Left lung (tissue), 10 donors: Measurements from ENCODE around the gene LRMDA. TPM values are rescaled to one million over a fixed set of nuclear protein-coding genes. Genes with fewer than 3 reads are reported as not detected.

Source experiments
- ATAC-seq: fragments of 200-7000 bp; cut with Tn5 transposase; one replicate; pipeline ENCODE4 v1.9.1; 2020; ENCODE audit warnings: moderate library complexity
- DNase-seq, 4 donors: peaks; one replicate each; pipeline ENCODE4 v3.0.0-alpha.2; 2013 to 2020
- H3K27ac ChIP-seq, 2 donors: fragments of 200-600 bp; sonication (generic) in 1 of 2; one replicate each; pipeline versions ENCODE4 v1.5.0 to v1.8.0; 2020 to 2021
- H3K27me3 ChIP-seq, 2 donors: fragments of 200-600 bp; sonication (generic) in 1 of 2; one replicate each; pipeline versions ENCODE4 v1.5.0 to v1.8.0; 2020 to 2021
- H3K36me3 ChIP-seq, 2 donors: fragments of 200-600 bp; sonication (generic) in 1 of 2; one replicate each; pipeline versions ENCODE4 v1.5.0 to v1.8.0; 2020 to 2021
- H3K4me1 ChIP-seq, 2 donors: fragments of 200-600 bp; one replicate each; pipeline ENCODE4 v1.8.0; 2021
- H3K4me3 ChIP-seq, 2 donors: fragments of 200-600 bp; sonication (generic) in 1 of 2; one replicate each; pipeline versions ENCODE4 v1.5.0 to v1.8.0; 2020 to 2021; ENCODE audit warnings: mild to moderate bottlenecking in 1 of 2
- H3K9me3 ChIP-seq, 2 donors: fragments of 200-600 bp; sonication (generic) in 1 of 2; one replicate each; pipeline versions ENCODE4 v1.5.0 to v1.8.0; 2020 to 2021
- intact Hi-C, 2 donors: fragments of 100-400 bp; cut with DNase I; formaldehyde crosslinking; loops; one replicate each; pipeline versions ENCODE4 v1.11.2 to v1.14.2; 2022
- polyA plus RNA-seq, 6 donors: library from polyadenylated mRNA; unstranded; fragments of 120-200 nt; gene quantifications; one replicate each; pipeline ENCODE4 v1.2.1, GENCODE V29; 2013; ENCODE audit not compliant: insufficient read length in 6 of 6
- total RNA-seq, 2 donors: library from RNA; stranded (reverse); fragmentation: NEBNext Ultra II Directional; extraction: Animal tissue kit (Norgen Biotek cat#: 25700); gene quantifications; one replicate each; pipeline ENCODE4 v1.2.1, GENCODE V29; 2021
- TF ChIP-seq, protein P1 (sequence below), 2 donors: fragments of 200-600 bp; sonication (generic) in 1 of 2; IDR thresholded peaks; one replicate each; pipeline versions ENCODE4 v1.5.0 to v1.8.0; 2021; ENCODE audit warnings: antibody characterized with exemption in 2 of 2
- donor health status: DM: no; HTN: yes; CAD: no.
- donor health status: DM: no; HTN: no; CAD: no.

LRMDA gene
- total and polyA plus RNA-seq, 8 donors = 13.9 to 23.6 (median 18.7) TPM

DNA sequence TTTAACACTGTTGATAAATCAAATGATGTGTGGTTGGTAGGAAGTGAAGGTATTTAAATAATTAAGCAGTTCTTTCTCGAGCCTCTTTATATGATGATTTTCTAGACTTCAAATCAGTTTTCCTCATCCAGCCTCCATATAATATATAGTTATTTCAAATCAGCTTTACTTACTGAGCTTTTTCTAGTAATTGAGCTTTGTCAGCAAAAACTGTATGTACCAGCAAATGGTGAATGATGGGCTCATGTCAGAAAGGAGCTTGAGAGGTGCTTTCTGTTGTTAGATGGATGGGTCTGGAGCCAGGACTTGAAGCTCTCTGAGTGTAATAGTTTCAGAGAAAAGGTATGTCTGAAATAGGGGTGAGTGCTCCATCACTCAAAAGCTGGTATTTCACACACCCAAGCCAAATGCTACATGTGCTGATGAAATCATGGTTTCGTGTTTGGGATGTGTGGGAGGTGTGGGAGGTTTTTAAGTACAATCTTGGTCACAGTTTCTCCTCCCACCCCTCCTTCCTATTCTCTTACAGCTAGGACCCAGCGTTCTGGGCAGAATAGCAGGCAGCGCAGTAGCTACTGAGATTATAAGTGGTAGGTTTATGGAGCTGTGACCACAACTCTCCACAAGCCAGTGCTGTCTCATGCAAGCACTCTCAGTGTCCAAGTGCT is 55.8 kb downstream of the LRMDA start:
- TF ChIP-seq, protein P1, sequence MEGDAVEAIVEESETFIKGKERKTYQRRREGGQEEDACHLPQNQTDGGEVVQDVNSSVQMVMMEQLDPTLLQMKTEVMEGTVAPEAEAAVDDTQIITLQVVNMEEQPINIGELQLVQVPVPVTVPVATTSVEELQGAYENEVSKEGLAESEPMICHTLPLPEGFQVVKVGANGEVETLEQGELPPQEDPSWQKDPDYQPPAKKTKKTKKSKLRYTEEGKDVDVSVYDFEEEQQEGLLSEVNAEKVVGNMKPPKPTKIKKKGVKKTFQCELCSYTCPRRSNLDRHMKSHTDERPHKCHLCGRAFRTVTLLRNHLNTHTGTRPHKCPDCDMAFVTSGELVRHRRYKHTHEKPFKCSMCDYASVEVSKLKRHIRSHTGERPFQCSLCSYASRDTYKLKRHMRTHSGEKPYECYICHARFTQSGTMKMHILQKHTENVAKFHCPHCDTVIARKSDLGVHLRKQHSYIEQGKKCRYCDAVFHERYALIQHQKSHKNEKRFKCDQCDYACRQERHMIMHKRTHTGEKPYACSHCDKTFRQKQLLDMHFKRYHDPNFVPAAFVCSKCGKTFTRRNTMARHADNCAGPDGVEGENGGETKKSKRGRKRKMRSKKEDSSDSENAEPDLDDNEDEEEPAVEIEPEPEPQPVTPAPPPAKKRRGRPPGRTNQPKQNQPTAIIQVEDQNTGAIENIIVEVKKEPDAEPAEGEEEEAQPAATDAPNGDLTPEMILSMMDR (IDR thresholded peaks at IDR 0.05) = no peak
- Histone ChIP-seq H3K36me3 (no peaks in the 10 kb centered on the region), H3K4me3 (no peak overlapping the region), H3K27me3 (no peaks in the 10 kb centered on the region), H3K4me1 (peaks cover 0 to 6% of the 10 kb centered on the region in 2 donors), H3K27ac (no peak overlapping the region), H3K9me3 (peaks cover 0 to 11% of the 10 kb centered on the region in 2 donors)
- DNase-seq (no peak), ATAC-seq (peak; percentile 65)
- intact Hi-C loops = no loop called here

GRCh38 chr10:75487755-75488125 is 56.3 kb downstream of the LRMDA start:
- H3K27ac ChIP-seq = no peak overlapping the region
- peaks cover 0 to 6% of the 10 kb centered on the region in 2 donors for H3K4me1 ChIP-seq
- intact Hi-C loops = no loop called here
- H3K9me3 ChIP-seq = peaks cover 0 to 11% of the 10 kb centered on the region in 2 donors
- no peak overlapping the region for H3K4me3 ChIP-seq
- H3K36me3 ChIP-seq = no peaks in the 10 kb centered on the region
- peak in 1 of 4 donors; percentile 41 for DNase-seq
- no peaks in the 10 kb centered on the region for H3K27me3 ChIP-seq
- TF ChIP-seq, protein P1 (IDR thresholded peaks at IDR 0.05) = no peak
- ATAC-seq = no peak

- no peaks in the 10 kb centered on the region for H3K9me3 ChIP-seq
- H3K27ac ChIP-seq = no peak overlapping the region
- intact Hi-C loops = no loop called here
- no peaks in the 10 kb centered on the region for H3K36me3 ChIP-seq
- ATAC-seq = no peak
- no peak overlapping the region for H3K4me3 ChIP-seq
- TF ChIP-seq, protein P1 (IDR thresholded peaks at IDR 0.05) = no peak
- peaks cover 0 to 6% of the 10 kb centered on the region in 2 donors for H3K4me1 ChIP-seq
- DNase-seq = no peak
- no peaks in the 10 kb centered on the region for H3K27me3 ChIP-seq
Observed at GRCh38 chr10:75492173-75492925, 60.9 kb downstream of the LRMDA start.

DNA sequence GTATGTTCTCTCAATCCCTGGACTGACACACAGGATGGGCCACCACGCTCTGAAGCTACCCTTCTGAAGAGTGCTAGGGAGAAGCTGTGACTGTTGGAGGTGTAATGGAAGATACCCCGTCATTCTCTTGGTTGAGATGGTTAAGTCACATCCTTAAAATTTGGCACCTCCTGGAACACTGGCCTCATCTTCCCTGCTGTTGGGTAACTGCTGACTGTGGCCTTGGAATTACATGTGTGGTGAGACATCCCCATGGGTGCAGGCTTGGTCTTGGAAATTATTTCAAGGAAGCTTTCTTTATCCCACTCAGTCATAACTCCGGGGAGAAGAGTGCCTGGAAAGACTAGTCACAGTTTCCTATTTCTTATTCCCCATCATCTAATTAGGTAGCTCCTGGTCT is 62.0 kb downstream of the LRMDA start:
- no peaks in the 10 kb centered on the region for H3K27me3 ChIP-seq
- peaks cover 0 to 6% of the 10 kb centered on the region in 2 donors for H3K4me1 ChIP-seq
- TF ChIP-seq, protein P1 (IDR thresholded peaks at IDR 0.05) = no peak
- no peaks in the 10 kb centered on the region for H3K9me3 ChIP-seq
- ATAC-seq (no peak), DNase-seq (no peak)
- H3K4me3 ChIP-seq = no peak overlapping the region
- no peak overlapping the region for H3K27ac ChIP-seq
- intact Hi-C loops = no loop called here
- H3K36me3 ChIP-seq = no peaks in the 10 kb centered on the region

GRCh38 chr10:75495434-75496190 is 64.2 kb downstream of the LRMDA start:
- no peak overlapping the region for H3K27ac ChIP-seq
- TF ChIP-seq, protein P1 (IDR thresholded peaks at IDR 0.05) = no peak
- no peaks in the 10 kb centered on the region for H3K27me3 ChIP-seq
- peaks cover 3 to 16% of the 10 kb centered on the region in 2 donors for H3K4me1 ChIP-seq
- ATAC-seq (no peak), DNase-seq (no peak)
- no peaks in the 10 kb centered on the region for H3K36me3 ChIP-seq
- H3K4me3 ChIP-seq = no peak overlapping the region
- intact Hi-C loops = no loop called here
- no peaks in the 10 kb centered on the region for H3K9me3 ChIP-seq
